GM23248 (cell line): Measurements from ENCODE around the gene THRSP.

Source experiments
- EZH2 ChIP-seq: fragments of 200-600 bp; sonication (generic); IDR thresholded peaks from 2 replicates; pipeline ENCODE4 v1.6.1; 2018; ENCODE audit warnings: antibody characterized with exemption, mild to moderate bottlenecking; ENCODE audit not compliant: insufficient read depth, poor library complexity, severe bottlenecking
- EZH2phosphoT487 ChIP-seq: fragments of 200-600 bp; sonication (generic); IDR thresholded peaks from 2 replicates; pipeline ENCODE4 v1.6.1; 2018; ENCODE audit warnings: antibody characterized with exemption, moderate library complexity, mild to moderate bottlenecking, low read depth; ENCODE audit not compliant: insufficient read depth

DNA sequence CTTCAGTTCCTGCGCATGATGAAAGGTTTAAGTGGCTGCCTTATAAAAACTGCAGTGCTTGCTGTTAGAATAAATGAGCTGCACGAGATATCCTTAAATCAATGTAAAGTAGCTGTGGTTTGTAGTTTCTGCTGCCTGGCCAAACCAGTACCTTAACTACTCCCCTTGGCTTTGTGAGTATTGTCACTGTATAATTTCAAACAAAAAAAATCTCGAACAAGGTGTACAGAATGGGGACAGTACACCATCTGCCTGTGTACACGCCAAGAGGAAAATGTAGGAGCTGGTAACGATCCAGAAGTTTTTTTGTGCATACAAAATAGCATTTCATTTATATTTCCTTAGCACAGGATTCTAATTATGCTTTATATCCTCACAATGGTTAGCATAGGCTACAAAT, 36.6 kb downstream of the THRSP start:
- TF ChIP-seq EZH2 = no peak
- no peak for TF ChIP-seq EZH2phosphoT487
